GM21360 (cell line): ENCODE measurements around the gene CDC42BPB.

Experiments
- ATAC-seq: cut with Tn5 transposase; IDR thresholded peaks from one replicate; pipeline ENCODE4 v1.9.1; 2021; ENCODE audit warnings: mild to moderate bottlenecking, moderate library complexity; ENCODE audit not compliant: unreplicated experiment

CDC42BPB gene

DNA sequence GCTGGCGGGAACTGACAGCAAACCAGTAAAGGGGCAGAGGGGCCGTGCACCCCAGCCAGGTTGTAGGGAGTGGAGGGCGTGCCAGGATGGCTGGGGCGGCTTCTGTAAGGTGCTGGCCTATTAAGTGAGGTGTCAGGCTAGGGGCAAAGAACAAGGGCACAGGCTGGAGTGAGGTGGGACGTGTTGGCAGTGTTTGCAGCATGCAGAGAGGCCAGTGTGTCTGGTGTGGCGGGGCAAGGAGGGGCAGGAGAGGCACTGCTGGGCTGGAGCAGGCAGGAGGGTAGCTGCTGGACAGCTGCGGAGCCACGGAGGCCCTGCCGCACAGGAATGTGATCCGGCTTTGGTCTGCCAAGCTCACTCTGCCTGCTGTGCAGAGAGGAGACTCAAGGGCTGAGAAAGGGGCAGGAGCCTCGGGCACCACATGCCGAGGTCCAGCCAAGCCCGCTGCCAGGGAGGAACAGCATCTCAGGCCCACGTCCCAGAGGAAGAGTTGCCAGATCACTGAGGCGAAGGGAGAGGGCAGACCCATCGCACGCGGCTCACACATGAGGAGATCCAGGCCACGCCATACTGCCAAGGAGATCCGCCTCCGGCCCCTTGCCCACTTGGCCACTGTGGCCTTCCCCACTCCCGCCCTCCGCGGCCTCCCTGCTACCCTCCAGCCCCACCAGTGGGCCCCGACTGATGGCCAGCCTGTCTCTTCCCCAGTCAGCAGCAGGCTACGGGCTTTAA, 88.1 kb downstream of the CDC42BPB start:
- ATAC-seq = no peak

DNA sequence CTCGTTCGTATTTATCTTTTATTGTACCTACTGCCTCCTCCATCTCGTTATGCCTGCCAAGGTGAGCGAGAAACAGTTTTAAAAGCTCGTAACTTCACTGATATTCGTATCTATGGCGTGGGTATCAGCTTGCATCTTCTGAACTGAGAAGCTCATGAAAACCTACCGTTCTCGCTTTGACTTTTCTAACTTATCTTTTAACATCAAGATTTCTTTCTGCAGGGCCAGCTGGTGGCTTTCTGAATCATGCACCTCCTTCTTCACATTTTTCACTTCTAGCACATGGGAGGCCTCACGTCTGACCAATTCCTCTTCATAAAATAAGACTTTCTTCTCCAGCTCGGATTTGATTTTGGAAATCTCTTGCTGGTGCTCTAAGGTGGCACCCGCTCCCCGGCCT, 89.0 kb downstream of the CDC42BPB start:
- no peak for ATAC-seq

DNA sequence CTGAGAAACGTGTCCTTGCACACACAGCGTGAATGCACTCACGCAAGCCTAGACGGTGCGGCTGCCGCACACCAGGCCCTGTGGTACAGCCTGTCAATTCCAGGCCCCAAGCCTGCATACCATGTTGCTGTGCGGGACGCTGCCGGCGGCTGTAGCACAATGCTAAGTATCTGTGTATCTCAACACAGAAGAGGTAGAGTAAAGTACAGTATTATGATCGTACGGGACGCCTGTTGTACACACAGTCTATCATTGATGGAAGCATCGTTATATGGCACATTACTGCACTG, 89.9 kb downstream of the CDC42BPB start:
- no peak for ATAC-seq

DNA sequence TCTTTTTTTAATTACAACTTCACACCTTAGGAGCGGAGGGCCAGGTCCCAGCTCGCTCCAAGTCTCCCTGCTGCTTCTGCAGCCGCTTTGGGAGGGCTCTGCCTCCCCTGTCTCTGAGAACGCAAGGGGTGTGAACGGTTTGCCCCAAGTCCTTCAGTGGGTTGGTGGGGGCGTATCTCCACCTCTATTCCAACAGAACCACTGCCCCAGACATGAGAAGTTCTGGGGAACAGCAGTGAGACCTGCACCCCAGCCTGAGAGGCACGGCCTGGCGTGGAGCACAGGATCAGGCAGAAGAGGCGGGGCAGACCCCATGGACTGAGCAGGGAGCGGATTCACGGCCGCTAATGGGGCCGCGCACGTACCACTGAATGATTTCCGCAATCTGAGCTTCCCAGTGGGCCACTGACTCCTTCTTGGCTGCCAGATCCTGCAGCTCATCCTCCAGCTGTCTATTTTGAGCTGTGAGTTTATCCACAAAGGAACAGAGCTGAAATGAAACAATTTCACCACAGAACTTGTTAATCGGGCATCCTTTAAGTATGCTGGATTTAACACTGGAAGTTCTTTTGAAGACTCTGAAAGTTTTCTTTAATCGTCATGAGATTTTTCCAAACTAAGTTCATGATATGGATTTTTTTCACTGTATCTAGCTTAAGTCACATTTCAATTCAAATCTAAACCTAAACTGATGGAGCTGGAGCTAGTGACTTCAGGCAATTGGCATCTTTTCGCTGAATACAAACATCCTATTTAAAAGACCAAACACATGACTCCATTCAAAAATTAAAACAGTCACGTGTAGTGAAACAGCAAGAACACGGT, 90.5 kb downstream of the CDC42BPB start:
- no peak for ATAC-seq

DNA sequence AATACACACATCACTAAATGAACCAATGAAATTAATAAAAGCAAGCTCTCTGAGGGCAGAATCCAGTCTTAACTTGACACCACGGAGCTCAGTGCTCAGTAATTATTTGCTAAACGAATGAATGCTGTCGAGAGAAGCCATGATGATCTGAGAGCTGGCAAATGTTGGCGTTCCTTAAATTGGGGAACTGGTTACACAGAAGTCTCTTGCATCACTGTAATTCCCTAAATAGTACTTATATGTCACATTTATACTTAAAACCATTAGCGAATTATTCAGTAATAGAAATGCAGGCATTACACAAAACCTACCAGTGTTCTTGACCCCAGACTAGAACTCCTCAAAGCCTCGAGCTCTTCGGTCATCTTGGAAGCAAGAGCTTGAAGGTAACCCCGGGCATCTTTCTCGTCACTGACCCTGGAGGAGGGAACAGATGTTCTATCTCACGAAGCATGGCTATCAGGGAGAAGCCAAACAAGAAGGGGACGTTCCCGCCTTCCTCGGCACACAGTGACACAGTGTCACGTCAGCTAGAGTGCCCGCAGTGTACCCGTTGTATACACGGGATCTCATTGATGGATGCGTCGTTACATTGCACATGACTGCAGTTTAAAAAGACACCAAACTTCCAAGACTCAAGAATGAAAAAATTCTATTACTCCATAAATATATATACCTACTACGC, 91.2 kb downstream of the CDC42BPB start:
- no peak for ATAC-seq

DNA sequence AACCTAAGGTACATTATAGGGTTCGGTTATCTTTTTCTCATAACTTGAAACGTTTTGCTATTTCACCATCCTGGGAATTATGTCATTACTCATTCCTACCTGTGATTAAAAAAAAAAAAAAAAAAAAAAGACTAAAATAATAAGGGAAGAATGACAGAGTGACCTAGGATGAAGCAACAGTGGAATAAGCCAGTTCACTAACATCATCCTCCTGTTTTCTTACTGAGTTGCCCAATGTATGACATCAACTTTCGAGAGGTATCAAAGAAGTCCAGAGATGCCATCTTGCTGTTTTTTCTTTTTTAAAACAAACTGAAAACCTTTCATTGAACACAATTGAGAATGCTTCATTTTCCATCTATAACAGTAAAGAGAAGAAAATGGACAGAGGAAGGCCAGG, 92.1 kb downstream of the CDC42BPB start:
- ATAC-seq = no peak

DNA sequence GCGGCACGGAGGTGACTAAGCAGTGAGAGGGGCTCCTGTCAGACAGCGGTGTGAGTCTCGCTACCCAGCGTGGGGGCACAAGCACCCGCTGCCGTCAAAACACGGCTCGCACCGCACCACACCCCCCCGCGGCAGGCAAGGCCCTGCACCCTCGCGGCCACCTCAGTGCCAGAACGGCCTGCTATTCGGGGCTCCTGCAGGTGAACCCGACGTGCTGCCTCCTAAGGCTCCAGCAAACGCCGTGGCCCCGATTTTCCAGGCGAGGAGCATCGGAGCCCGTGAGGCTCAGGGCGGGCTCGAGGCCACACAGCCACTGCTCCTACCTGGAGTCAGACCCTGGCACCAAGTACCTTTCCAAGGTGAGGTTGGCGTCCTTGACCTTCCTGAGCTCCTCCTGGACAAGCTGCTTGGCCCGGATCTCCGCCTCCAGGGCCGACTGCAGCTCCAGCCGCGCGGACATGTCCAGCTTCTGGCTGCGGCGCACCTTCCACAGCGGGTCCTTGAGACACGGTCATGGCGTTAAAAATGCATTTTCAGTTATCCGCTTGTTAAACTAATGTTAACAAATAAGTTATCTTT, 93.1 kb downstream of the CDC42BPB start:
- no peak for ATAC-seq

DNA sequence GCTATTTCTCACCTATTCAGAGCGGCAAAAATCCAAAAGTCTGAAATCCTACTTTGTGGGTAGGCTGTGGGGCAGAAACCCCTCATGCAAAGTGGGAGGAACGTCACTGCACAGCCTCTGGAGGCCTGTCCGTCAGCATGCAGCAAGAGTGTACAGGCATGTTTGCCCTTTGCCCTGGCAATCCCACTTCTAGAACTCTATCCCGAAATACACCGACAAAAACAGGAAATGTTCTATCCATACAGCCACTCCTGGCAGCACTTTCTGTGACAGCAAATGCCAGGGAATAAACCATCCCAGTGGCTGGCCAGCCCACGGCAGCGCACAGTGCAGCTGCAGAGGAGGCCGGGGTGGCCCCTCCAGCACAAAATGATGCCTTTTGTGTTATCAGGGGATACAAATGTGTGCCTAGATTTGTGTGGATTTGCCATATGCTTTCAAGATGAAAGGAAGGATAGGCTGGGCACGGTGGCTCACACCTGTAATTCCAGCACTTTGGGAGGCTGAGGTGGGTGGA, 95.2 kb downstream of the CDC42BPB start:
- ATAC-seq = no peak

DNA sequence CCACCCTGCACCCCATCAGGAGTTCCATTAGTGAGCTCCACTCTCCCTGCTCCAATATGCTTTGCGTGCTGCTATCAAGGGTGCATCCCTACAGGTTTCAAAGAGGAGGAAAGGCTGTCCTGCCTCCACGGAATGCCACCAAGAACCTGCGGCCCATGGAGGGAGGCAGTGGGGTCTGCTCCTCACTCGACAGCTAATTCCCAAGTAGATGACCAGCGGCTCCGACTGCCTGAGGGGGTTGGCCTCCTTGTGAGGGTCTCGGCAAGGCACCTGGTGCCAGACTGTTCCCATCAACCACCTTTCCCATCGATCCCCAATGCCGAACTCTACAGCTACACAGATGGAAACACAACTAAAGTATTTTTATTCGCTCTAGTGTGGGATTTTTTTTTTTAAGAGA, 98.9 kb downstream of the CDC42BPB start:
- ATAC-seq = no peak

DNA sequence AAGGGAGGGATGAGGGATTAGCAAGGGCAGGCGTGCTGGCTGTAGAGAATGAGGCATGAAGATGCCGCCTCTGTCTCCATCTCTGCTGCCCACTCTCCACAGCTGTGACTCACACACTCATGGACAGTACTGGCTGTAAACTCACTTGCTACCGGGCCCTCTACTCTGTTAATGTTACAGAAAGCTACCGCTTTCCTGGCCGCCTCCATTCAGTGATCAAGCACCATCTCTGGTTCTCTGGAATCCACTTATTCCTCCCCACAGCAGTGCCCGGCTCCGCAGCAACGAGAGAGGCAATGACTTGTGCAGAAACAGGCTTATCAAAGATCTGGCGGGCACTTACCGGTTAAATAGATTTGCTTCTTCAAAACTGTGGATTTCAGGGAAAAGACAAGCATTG, 100.1 kb downstream of the CDC42BPB start:
- ATAC-seq = no peak

DNA sequence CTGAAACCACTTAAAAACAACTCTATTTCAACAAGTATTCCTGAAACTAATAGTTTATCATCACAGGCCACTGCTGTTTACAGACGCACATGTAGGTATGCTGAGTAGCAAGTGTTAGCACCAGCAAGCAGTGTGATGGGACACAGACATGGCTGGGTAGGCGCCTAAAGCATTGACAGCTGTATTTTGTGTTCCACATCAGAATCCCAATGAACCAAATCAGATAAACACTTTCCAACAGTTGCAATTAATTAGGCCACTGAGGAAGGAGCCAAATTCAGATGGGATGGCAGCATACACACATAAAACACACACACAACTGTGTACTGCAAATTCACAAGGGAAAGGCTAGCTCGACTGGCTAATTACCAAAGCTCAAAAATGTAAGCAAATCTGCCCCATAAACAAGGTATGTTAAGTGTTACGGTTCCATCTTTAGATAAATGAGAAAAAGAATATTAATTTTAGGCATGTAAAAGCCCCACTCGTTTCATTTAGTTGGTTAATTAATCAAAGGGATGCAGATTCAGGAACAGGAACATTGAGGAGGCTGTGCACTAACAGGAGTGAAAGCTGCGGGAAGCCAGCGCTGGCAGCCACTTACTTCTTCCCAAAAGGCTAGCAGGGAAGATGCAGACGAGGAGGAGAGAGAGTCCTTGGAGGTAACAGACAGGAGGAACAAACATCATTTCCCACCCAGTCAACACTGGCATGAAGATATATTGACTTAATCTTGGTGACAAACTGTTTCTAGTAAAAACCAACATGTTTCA, 101.5 kb downstream of the CDC42BPB start:
- ATAC-seq = no peak

DNA sequence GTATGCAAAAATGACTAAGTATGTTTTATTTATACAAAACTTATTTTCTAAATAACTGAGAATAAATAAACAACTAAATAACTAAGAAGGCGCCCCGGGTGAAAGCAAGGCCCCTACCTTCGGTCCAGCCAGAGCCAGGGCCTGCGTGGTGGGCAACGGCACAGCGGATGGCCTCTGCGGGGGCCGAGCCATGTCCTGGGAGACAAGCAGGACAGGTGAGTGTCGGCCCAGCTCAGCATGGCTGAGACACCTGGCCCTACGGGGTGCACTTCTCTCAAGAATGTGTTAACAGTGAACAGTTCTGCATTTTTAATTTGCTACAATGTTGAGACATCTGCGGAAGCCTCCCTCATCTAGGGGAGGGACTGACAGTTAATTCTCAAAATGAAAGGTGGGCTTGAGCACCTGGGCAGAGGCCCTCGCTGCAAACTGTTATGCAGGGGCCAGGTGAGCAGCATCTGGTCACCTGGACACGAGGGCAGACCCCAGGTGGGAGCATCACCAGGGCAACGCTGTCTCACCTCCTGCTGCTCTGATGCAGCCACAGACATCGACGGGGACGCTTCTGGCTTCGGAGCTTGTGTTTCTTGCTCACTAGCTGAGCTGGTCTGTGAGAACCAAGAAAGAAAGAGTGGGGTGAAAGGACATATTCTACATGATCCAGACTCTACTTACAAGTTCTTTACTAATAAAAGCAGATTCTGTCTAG, 103.1 kb downstream of the CDC42BPB start:
- ATAC-seq = no peak

DNA sequence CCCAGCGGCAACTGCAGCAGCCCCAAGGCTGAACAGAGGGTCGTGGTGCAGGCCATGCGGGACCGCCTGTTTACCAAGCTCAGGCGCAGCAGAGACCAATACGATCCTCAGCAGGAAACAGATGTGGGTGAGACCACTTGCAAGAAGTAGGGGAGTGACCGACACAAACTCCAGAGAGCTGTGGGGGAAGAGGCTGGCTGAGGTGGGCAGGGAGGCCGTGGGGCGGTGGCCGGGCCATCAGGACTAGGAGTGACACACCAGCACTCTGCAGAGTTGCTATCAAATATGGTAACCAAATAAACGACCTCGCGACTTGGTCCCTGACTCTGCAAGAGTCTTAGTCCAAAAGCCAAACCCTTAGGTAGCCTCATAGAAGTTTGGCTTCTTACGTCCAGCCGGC, 104.2 kb downstream of the CDC42BPB start:
- no peak for ATAC-seq

DNA sequence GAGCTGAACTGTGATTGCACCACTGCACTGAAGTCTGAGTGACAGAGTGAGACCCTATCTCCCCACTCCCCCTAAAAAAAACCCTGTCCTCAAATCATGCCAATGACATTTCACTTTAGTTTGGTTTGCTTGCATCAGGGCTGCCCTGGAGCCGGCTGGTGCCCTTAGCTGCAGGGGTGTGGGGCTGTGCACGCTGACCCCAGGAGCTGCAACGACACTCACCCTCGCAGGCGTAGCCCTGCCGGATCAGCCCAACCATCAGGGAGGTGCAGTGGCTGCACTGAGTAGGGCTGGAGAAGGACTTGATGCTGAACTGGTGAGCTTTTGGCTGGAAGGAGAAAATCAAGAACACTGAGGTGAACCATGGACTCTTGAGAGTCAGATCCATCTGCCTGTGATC, 105.1 kb downstream of the CDC42BPB start:
- no peak for ATAC-seq

DNA sequence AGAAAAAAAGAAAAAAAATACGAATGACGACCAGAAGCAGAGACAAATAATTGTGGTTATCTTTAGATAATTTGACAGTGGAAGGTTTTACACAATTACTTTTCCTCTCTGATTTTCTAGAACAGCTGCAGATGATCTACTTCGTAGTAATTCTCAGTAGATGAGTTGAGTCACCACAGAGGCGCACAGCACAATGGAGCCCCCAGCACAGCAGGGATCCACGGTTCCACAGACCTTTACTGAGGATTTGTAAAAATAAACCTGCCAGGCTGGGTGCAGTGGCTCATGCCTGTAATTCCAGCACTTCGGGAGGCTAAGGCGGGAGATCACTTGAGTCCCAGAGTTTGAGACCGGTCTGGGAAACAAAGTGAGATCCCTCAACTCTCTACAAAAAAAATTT, 105.5 kb downstream of the CDC42BPB start:
- ATAC-seq = no peak

DNA sequence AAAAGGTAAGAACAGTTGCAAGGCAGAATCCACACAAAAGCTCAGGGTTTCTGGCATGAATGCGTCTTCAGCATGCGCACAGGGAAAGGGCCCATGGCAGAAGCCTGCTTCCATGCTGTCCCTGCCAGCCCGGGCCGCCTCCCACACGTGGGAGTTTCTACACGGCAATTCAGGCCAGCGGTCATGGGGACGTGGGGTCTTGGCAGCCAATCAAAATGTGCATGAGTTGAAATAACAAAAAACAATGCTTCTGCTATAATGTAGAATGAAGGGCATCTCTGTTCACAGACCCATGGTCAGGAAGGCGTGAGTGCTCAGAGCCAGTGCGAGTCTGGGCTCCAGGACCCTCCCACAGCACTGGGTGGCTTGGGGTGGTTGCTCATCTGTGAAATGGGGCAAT, 106.3 kb downstream of the CDC42BPB start:
- ATAC-seq = no peak

DNA sequence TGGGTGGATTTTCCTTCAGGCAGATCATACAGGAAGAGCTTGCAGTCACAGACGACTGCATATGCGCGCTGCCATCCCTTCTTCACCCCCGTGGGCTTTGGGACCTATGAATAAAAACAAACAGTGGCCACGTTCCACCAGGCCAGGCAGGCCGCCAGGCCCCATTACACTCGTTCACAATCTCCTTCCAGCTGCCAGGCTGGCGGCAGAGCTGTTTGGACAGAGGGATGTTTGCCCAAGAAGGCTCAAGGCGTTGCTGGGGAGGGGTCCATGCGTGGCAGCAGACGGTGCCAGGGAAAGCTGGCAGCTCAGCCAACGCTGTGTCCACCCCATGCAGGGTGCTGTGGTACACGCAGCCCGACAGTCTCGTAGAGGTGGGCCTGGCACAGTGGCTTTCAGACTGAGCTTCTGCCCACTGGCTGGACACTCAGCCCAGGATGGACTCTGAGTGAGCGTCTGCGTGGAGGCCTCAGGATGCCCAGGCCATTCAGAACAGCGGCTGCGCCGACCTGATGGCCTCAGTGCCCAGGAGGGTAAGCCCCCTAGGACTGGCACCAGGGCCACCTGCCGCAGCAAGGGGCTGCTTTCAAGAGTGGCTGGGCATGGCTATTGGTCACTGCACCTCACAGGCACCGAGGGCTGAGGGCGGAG, 107.4 kb downstream of the CDC42BPB start:
- ATAC-seq = no peak

DNA sequence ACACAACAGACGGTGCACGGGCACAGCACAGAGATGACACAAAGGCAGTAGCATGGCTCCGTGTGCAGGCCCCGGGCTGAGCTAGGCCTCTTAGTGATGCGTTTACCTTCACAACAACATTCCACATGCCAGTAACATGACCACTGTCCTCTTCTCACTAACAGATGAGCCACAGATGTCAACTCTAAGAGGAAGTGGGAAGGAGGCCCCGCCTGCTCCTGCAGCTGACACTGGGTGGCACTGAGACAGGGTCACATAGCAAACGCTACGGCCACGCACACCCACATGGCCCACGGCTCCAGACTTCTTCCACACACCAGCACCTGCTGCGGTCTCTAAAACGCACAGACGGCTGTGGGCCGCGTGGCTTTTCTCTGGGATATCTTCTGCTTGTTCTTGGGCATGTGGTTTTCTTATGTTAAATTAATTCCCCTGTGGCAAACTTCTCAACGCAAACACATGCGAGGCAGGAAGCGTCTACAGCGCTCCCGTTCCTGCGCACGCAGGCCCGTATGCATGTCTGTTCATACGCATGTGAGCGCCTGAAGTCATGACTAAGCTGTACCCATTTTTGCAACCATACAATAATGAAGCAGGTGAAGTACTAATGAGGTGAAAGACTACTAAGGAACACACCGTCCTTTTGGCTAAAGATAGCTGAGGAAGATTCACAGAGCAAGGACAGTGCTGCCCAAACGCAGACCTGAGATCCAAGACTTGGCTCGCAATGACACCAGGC, 108.1 kb downstream of the CDC42BPB start:
- ATAC-seq = no peak

DNA sequence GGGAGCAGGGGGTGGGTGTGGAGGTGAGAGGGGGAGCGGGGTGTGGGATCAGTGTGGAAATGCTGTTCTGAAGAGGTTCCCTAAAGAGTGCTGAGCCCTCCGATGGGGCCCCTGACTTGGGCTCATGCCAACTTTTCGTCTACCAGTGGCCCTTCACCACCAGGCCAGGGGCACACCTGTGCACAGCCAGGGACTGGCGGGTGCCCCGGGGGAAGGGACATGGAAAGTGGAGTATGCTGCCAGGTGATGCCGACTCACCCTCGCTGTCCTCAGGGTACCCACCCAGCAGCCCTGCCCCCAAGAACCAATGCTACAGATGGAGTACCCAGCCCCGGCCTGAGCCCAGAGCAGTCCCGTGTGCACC, 108.7 kb downstream of the CDC42BPB start:
- ATAC-seq = no peak
